ENCODE data around the gene APOA5. TPM values are rescaled to one million over a fixed set of nuclear protein-coding genes. Genes with fewer than 3 reads are reported as not detected.
A peak's percentile ranks its signal among the peaks of the same experiment; 100 is the strongest.

Gene APOA5
- total and polyA plus RNA-seq, 2 of the 13 experiments (the other 11 are each of a cell fraction or from before 2014, with no cell fraction given) = 44.0 to 49.1 TPM

GRCh38 chr11:116833816-116834534, 42.3 kb upstream of the APOA5 start (continued):
- TF ChIP-seq ZC3H4 (CRISPR knock-in tag; IDR thresholded peaks at IDR 0.05; ENCODE audit: borderline replicate concordance) (no peak; the same call in 1 of the 2 replicates), TAF15 (IDR thresholded peaks at IDR 0.05; ENCODE audit: low read depth, low read length, poor library complexity, severe bottlenecking) (no peak), RERE (CRISPR knock-in tag; IDR thresholded peaks at IDR 0.05; ENCODE audit: low read depth) (no peak), ZNF687 (CRISPR knock-in tag; IDR thresholded peaks at IDR 0.05) (peak; percentile 99), ZBTB2 (CRISPR knock-in tag; IDR thresholded peaks at IDR 0.05; ENCODE audit: low read depth) (peak; percentile 43; the same call in 1 of the 2 replicates), HNF1A (IDR thresholded peaks at IDR 0.05; ENCODE audit: low read depth) (no peak), HNF1A (CRISPR knock-in tag; IDR thresholded peaks at IDR 0.05; ENCODE audit: borderline replicate concordance) (peak; percentile 67; the same call in 1 of the 2 replicates), SIN3A (IDR thresholded peaks at IDR 0.05; ENCODE audit: borderline replicate concordance, low read depth, low read length) (no peak; the same call in 1 of the 2 replicates), NR2F2 (IDR thresholded peaks at IDR 0.05; ENCODE audit: borderline replicate concordance, low read depth) (no peak)

All from HepG2 (cell line).